Measurements from ENCODE around the gene MKX.

Gene MKX

GRCh38 chr10:27646604-27647175, 98.9 kb downstream of the MKX start:
- DNase-seq (ENCODE audit: low spot score) = no peak

- no peak for DNase-seq (ENCODE audit: low spot score)
These were observed 99.4 kb downstream of the MKX start for GRCh38 chr10:27646194-27646593.

- DNase-seq (ENCODE audit: low spot score) = no peak
These were observed 101.2 kb downstream of the MKX start for GRCh38 chr10:27644307-27644939.

GRCh38 chr10:27643301-27643700, 102.3 kb downstream of the MKX start:
- no peak for DNase-seq (ENCODE audit: low spot score)

GRCh38 chr10:27642023-27642589, 103.5 kb downstream of the MKX start:
- no peak for DNase-seq (ENCODE audit: low spot score)

GRCh38 chr10:27638071-27638750, 107.4 kb downstream of the MKX start:
- no peak for DNase-seq (ENCODE audit: low spot score)

GRCh38 chr10:27637601-27638000, 108.0 kb downstream of the MKX start:
- DNase-seq (ENCODE audit: low spot score) = no peak

GRCh38 chr10:27636816-27637215, 108.8 kb downstream of the MKX start:
- no peak for DNase-seq (ENCODE audit: low spot score)

- DNase-seq (ENCODE audit: low spot score) = no peak
These were observed 109.8 kb downstream of the MKX start for GRCh38 chr10:27635699-27636270.

- DNase-seq (ENCODE audit: low spot score) = no peak
These were observed 110.3 kb downstream of the MKX start for GRCh38 chr10:27635290-27635689.

GRCh38 chr10:27628621-27629020, 117.0 kb downstream of the MKX start:
- no peak for DNase-seq (ENCODE audit: low spot score)

- DNase-seq (ENCODE audit: low spot score) = no peak
These were observed 118.7 kb downstream of the MKX start for GRCh38 chr10:27626890-27627289.

GRCh38 chr10:27625452-27626211, 120.0 kb downstream of the MKX start:
- no peak for DNase-seq (ENCODE audit: low spot score)

- no peak for DNase-seq (ENCODE audit: low spot score)
These were observed 120.7 kb downstream of the MKX start for GRCh38 chr10:27624941-27625340.

All from SW480 (cell line).